K562 (cell line): ENCODE data around the gene ZDHHC8. TPM values are rescaled to one million over a fixed set of nuclear protein-coding genes. Genes with fewer than 3 reads are reported as not detected.

Experiments
- BRD4 ChIP-seq: fragments of 200-600 bp; sonication (generic); IDR thresholded peaks from 2 replicates; pipeline ENCODE4 v1.6.1; 2017; ENCODE audit warnings: inconsistent platforms
- BRF2 ChIP-seq: IDR thresholded peaks from 3 replicates; pipeline ENCODE4 v1.6.1; 2011; ENCODE audit warnings: borderline replicate concordance, mild to moderate bottlenecking; ENCODE audit not compliant: insufficient read length, insufficient read depth
- CCAR2 ChIP-seq: fragments of 200-400 bp; formaldehyde crosslinking; IDR thresholded peaks from 2 replicates; pipeline ENCODE4 v1.6.1; 2017; ENCODE audit warnings: mild to moderate bottlenecking, low read depth, low read length
- DDX20 ChIP-seq: fragments of 450-650 bp; IDR thresholded peaks from 2 replicates; pipeline ENCODE4 v1.6.1; 2016; ENCODE audit warnings: missing genetic modification characterization, low read depth, mild to moderate bottlenecking, missing compliant biosample characterization, moderate library complexity
- DEAF1 ChIP-seq: fragments of 450-650 bp; formaldehyde crosslinking; IDR thresholded peaks from 2 replicates; pipeline ENCODE4 v1.4.0; 2020; ENCODE audit warnings: mild to moderate bottlenecking, moderate library complexity
- FOXP1 ChIP-seq: sonication (generic); formaldehyde crosslinking; IDR thresholded peaks from 2 replicates; pipeline ENCODE4 v1.8.0; 2022; ENCODE audit warnings: mild to moderate bottlenecking, missing genetic modification reagents
- GTF2F1 ChIP-seq: IDR thresholded peaks from 2 replicates; pipeline ENCODE4 v1.6.1; 2011; ENCODE audit warnings: low read depth, low read length, improper control_type of control experiment
- MAZ ChIP-seq, 2 experiments: fragments of 450-650 bp in 1 of 2; sonication (generic) in 1 of 2; formaldehyde crosslinking; IDR thresholded peaks in 1 of 2; conservative IDR thresholded peaks in 1 of 2; 2 replicates each; pipeline versions ENCODE4 v1.4.0 to v1.5.0; 2020; ENCODE audit warnings: mild to moderate bottlenecking in 1 of 2, missing genetic modification reagents in 1 of 2
- OTX1 ChIP-seq: fragments of 450-650 bp; formaldehyde crosslinking; IDR thresholded peaks from 2 replicates; pipeline ENCODE4 v1.4.0; 2022; ENCODE audit warnings: mild to moderate bottlenecking
- PHF21A ChIP-seq: fragments of 450-650 bp; IDR thresholded peaks from 2 replicates; pipeline ENCODE4 v1.6.1; 2017; ENCODE audit warnings: low read depth, borderline replicate concordance
- POLR3G ChIP-seq: IDR thresholded peaks from 2 replicates; pipeline ENCODE4 v1.6.1; 2011; ENCODE audit not compliant: insufficient read length, insufficient replicate concordance; ENCODE audit errors: extremely low read depth
- SIN3B ChIP-seq: fragments of 450-650 bp; IDR thresholded peaks from 2 replicates; pipeline ENCODE4 v1.6.1; 2017; ENCODE audit warnings: low read depth, mild to moderate bottlenecking, moderate library complexity
- SOX6 ChIP-seq: fragments of 450-650 bp; IDR thresholded peaks from 2 replicates; pipeline ENCODE4 v1.6.1; 2014; ENCODE audit warnings: mild to moderate bottlenecking
- SRSF9 ChIP-seq: fragments of 200-400 bp; formaldehyde crosslinking; IDR thresholded peaks from 2 replicates; pipeline ENCODE4 v1.6.1; 2017; ENCODE audit warnings: low read depth, low read length, borderline replicate concordance
- THRA ChIP-seq: fragments of 450-650 bp; IDR thresholded peaks from 2 replicates; pipeline ENCODE4 v1.6.1; 2017; ENCODE audit warnings: mild to moderate bottlenecking, moderate library complexity
- ZNF551 ChIP-seq: fragments of 250-450 bp; sonication (Bioruptor Pico); IDR thresholded peaks from 2 replicates; pipeline ENCODE4 v1.5.0; 2021; ENCODE audit warnings: mild to moderate bottlenecking, moderate library complexity
- ZNF586 ChIP-seq: fragments of 450-650 bp; formaldehyde crosslinking; conservative IDR thresholded peaks from 2 replicates; pipeline ENCODE4 v1.4.0; 2020; ENCODE audit warnings: mild to moderate bottlenecking, moderate library complexity
- ZNF592 ChIP-seq: fragments of 450-650 bp; IDR thresholded peaks from 2 replicates; pipeline ENCODE4 v1.6.1; 2017; ENCODE audit warnings: antibody characterized with exemption, mild to moderate bottlenecking
- polyA plus RNA-seq, 8 experiments: library from polyadenylated mRNA; depleted of rRNA in 4 of 8; stranded (reverse) in 5 of 8; unstranded in 3 of 8; fragments of >200 nt; fragmentation: Nextera tagmentation in 2 of 8; fragmentation: Illumina TruSeq in 1 of 8; extraction: Ambion mirVana in 2 of 8; extraction: Trizol in 1 of 8; gene quantifications; 2 replicates each; pipeline versions ENCODE4 v1.2.1 to v1.2.3, GENCODE V29; 2011 to 2014; ENCODE audit warnings: inconsistent platforms in 1 of 8, missing spikeins in 1 of 8
- total RNA-seq, 7 experiments: library from RNA; depleted of rRNA in 6 of 7; stranded (reverse); fragments of >200 nt in 6 of 7; fragmentation: Illumina TruSeq in 2 of 7; extraction: Trizol in 2 of 7; gene quantifications; 2 replicates each; pipeline versions ENCODE4 v1.2.1 to v1.2.3, GENCODE V29; 2011 to 2021; ENCODE audit warnings: low replicate concordance in 1 of 7

Gene ZDHHC8
- total and polyA plus RNA-seq, 9 of the 15 experiments (the other 6 are each of a cell fraction or from before 2014, with no cell fraction given), result 0.04 to 109 (median 16.4) TPM

GRCh38 chr22:20109411-20110358 lies 21.9 kb upstream of the ZDHHC8 start (continued):
- no peak for TF ChIP-seq DEAF1 (CRISPR knock-in tag)
- TF ChIP-seq ZNF592, result no peak
- TF ChIP-seq CCAR2, result no peak
- no peak for TF ChIP-seq ZNF551
- no peak for TF ChIP-seq BRF2
- no peak for TF ChIP-seq THRA
- no peak for TF ChIP-seq PHF21A
- 0 out of 2 replicates have a peak, but pooled peaks have one; percentile 26 for TF ChIP-seq ZNF586
- no peak for TF ChIP-seq DDX20
- no peak for TF ChIP-seq BRD4
- TF ChIP-seq MAZ (CRISPR knock-in tag; conservative IDR thresholded peaks at IDR 0.05 in 1 of 2, IDR thresholded peaks at IDR 0.05 in 1 of 2), result peak in 1 of 2 experiments; percentile 65; a peak in 1 of 4 replicates
- no peak for TF ChIP-seq SRSF9
- TF ChIP-seq OTX1 (CRISPR knock-in tag), result 0 out of 2 replicates have a peak, but pooled peaks have one; percentile 43
- TF ChIP-seq SOX6, result no peak
- TF ChIP-seq GTF2F1, result 0 out of 2 replicates have a peak, but pooled peaks have one; percentile 27
- no peak for TF ChIP-seq FOXP1 (CRISPR knock-in tag)
- no peak for TF ChIP-seq SIN3B
- TF ChIP-seq POLR3G, result no peak
